HG02571 (cell line): ENCODE results near the gene CEMIP.

Experiments used
- ATAC-seq: cut with Tn5 transposase; IDR thresholded peaks from one replicate; pipeline ENCODE4 v1.9.1; 2021; ENCODE audit warnings: mild to moderate bottlenecking, moderate library complexity; ENCODE audit not compliant: unreplicated experiment

The CEMIP gene

DNA sequence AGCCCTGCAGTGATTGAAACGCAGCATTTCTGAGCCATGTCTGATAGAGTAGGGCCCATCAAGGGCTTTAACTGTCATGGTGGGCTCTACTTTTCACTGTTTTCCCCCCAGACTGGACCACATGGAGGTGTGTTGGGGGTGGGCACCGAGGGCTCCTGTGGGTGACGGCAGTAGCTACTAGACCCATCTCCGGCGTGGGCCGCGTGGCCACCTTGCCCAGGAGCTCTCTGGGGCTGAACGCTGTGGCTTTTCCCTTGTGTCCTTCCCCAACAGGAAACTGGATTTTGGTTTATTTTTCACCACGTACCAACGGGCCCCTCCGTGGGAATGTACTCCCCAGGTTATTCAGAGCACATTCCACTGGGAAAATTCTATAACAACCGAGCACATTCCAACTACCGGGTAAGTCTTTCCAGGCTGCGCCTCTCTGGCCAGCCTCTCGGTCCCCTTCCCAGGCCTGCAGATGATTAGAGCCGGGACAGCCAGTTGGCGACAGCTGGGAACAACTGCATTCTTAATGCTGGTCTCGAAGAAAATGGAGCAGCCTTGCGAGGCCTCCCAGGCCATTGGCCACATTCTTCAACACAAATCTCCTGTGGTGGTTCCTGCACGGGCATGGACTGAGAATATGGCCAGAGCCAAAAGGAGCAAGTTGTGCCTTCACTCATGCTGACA, 142.7 kb downstream of the CEMIP start:
- no peak for ATAC-seq

DNA sequence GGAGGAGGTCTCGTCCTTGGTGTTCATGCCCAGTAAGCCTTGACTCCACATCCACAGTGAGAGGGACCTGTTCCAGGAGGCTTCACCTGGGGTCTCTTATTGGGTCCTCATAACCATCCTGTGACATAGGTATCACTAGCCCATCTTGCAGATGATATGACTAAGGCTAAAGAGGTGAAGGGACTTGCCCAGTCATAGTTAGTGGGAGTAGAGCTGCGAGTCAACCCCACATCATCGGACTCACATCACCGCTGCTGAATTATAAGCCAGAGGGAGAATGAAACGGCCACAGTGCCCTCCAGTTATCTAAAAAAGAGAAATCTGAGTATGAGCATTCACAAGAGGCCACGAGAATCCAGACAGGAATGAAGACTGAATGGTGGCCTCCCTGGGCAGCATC, 144.5 kb downstream of the CEMIP start:
- ATAC-seq: no peak

DNA sequence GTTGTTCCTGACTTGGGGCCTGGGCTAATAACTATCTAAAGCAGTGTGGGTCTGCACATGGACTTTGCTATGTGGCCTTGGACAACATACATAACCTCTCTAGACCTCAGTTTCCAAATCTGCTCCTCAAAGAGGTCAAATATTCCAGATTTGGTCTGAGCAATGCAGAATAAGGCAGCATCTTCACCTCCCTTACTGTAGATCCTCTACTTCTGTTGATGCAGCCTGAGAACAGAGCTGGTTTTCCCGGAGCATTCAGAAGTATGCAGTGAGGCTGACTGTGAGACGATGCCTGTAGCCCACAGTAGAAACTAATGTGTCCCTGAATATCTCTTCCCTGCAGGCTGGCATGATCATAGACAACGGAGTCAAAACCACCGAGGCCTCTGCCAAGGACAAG, 145.1 kb downstream of the CEMIP start:
- ATAC-seq: no peak

DNA sequence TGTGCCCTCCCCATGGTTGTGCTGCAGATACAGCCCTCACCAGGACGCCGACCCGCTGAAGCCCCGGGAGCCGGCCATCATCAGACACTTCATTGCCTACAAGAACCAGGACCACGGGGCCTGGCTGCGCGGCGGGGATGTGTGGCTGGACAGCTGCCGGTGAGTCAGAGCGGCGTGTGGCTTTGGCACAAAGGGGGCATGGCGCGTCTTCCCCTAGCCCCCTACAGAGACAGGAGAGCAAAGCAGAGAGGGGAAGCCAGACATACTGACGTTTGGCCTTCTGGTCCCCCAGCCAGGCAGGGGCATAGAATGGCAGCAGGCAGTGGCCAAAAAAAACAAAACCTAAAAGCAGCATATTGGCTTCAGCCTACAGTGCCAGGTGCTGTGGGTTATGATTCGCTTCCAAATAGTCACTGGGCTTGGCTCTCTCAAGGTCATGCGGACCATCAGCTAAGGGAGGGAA, 146.5 kb downstream of the CEMIP start:
- ATAC-seq: no peak

DNA sequence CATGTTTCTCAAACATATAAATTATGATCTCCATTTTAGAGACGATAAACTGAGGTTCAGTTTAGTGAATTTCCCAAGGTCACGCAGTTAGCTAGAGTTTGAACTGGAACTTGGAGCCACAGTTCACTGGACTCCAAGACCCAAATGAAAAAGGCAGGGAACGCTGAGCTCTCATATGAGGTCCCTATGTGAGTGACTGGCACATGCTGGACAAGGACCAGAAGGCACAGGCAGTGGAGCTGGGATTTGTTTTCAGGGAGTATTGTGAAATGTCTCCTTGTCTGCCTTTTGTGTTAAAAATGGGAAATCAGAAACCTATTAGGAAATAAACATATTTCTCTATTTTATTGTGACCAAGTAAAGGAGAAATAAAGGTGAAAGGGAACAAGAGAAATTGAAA, 147.0 kb downstream of the CEMIP start:
- ATAC-seq: no peak

DNA sequence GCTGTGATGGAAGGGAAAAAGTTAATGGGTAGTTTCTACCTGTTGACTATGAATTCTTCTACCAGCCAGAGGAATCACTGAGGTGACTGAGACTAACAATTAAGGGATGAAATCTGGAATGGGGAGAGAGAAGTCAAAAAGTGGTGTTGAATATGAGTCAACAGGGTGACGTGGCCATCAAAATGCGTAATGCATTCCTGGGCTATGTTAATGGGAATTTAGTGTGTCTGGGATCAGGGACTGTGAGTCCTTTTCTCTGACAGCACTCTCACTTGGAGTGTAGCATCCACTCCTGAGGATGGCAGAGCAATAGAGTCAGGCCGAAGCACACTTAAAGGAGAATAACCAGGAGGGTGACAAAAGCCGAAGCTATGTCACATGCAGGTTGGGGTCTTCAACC, 150.1 kb downstream of the CEMIP start:
- no peak for ATAC-seq

DNA sequence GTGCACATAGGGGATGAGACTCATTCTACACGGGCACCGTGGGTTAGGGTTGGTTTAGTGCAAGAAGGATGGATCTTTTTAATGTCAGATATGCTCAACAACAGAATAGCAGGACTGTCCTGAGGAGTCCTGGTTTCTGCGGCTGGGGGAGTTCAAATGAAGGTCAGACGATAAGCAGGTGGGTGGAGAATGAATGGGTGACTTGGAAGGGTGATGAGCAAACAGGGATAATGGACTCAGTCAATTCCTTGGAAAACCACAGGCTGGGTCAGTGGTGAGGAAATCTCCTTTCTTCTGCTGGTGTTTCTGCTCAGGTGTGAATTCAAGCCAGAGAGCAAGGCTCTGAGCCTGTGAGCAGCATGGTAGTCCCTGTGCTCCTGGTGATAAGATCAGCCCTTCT, 150.5 kb downstream of the CEMIP start:
- no peak for ATAC-seq

DNA sequence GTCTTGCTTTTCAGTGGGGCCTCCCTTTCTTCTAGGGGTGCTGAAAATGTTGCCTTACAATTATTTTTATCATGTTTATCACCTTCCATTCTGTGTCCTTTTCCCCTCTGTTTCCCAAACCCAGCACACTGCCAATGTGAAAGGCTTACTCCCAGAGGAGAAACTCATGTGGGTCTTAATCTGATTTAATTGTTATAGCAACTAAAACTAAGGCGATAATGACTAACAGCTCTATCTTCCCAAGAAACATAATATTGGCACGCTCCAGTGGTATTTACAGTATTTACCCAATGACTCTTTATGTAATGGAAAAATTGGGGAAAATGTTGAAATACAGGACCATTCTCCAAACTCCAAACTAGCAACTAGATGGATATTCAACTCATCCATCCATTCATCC, 152.0 kb downstream of the CEMIP start:
- ATAC-seq: no peak

DNA sequence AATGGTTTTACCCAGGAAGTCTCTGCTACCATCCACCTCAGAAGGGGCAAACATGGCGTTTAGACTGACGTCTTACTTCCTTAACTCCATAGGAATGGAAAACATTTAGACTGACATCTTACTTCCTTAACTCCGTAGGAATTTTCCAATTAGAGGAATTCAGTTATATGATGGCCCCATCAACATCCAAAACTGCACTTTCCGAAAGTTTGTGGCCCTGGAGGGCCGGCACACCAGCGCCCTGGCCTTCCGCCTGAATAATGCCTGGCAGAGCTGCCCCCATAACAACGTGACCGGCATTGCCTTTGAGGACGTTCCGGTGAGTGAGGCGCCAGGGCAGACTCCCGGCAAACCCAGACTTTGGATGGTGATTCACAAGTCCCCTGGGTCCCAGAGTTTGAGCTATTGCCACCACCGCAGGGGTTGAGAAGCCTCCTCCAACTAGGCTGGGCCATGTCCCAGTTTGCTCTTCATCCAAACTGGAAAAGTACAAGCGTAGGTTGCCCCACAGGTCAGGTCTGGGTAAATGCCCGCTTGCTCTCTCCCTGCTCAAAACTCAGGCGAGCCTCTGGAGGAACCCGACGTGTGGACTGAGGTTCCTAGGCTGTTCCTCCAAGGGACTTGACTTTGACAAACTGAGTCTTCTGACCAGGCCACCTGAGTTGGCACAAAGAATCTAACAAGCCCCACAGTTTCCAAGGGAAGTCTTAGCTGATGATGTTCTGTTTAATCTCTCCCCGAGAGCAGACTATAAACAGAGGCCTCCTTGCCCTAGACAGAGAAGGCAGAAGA, 152.7 kb downstream of the CEMIP start:
- no peak for ATAC-seq

DNA sequence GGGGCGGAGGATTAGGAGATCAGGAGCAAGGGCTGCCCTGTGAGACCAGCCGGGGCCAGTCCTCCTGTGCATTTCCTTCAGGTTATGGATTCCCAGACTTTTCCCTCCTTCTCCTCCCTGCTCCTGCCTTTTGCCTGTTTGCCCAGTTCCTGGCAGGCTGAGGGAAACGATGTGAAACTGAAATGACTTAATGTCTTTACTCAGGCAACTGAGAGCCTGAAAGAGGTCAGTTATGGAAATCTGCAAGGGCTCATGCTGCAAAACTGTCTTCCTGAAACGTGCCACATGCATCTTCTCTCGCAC, 153.3 kb downstream of the CEMIP start:
- ATAC-seq: no peak

DNA sequence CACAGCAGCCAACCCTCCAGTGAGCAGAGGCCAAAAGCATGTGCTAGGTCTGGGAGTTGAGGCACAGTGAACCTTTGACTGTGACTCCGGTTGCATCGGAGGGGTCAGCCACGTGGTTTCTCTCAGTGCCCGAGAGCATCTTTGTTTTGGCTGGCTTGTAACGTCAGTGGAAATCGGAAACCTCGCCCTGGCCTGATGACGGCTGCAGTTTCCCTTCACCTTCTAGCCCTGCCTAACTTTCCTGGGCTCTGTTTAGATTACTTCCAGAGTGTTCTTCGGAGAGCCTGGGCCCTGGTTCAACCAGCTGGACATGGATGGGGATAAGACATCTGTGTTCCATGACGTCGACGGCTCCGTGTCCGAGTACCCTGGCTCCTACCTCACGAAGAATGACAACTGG, 153.8 kb downstream of the CEMIP start:
- no peak for ATAC-seq

DNA sequence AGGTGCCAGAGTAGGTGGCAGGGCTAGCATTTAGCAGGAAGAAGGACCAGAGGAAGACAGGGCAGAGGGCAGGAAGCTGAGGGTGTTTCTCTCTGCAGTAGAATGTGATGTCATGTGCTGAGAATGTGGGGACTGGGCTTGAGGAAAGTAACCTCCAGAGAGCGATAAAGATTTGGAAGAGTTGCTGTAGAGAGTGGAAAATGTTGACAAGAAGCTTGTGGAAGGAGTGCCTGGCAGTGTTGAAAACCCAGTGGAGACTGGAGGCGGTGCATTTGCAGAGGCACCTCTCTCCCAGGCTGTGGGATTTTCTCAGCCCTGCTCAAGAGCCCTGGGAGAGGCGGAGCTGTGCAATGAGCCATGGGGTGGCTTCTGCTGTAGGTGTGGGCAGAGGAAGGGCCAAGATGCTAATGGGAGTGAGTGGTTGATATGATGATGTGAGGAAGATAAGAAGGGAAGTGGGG, 155.6 kb downstream of the CEMIP start:
- ATAC-seq: no peak

DNA sequence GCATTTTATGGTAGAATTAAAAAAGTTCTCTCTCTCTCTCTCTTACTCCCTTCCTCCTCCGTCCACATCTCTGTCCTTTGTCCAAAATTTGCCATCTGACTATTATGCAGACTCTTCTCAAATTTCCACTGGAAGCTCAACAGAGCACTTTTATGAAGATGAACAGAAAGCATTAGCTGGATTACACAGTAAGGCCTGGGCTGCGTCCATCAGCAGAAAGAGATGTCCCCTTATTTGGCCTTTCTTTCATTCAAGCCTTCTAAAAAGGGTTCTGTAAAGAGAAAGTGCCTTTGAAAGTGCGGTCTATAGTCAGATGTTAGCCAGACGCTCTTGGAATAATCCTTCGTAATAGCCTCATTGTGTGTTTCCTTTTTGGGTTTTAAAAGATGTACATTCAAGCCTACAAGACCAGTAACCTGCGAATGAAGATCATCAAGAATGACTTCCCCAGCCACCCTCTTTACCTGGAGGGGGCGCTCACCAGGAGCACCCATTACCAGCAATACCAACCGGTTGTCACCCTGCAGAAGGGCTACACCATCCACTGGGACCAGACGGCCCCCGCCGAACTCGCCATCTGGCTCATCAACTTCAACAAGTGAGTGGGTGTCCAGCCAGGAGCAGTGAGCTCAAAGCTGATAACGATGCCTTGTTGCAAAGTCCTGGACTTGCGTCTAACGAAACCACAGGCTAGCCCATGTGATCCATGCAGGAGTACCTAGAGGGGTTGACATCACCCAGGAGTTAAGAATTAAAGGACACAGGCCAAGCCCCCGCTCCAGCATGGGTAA, 157.3 kb downstream of the CEMIP start:
- no peak for ATAC-seq

DNA sequence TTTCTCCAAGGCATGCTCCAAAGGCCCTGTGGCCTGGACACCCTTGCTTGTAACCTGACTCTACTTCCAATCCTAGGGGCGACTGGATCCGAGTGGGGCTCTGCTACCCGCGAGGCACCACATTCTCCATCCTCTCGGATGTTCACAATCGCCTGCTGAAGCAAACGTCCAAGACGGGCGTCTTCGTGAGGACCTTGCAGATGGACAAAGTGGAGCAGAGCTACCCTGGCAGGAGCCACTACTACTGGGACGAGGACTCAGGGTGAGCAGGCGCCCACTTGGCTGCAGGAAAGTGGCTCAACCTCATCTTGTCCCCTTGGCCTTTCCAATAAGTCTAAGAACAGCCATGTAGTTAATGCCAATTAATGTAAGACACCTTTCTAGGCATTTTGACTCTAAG, 158.5 kb downstream of the CEMIP start:
- ATAC-seq: no peak

DNA sequence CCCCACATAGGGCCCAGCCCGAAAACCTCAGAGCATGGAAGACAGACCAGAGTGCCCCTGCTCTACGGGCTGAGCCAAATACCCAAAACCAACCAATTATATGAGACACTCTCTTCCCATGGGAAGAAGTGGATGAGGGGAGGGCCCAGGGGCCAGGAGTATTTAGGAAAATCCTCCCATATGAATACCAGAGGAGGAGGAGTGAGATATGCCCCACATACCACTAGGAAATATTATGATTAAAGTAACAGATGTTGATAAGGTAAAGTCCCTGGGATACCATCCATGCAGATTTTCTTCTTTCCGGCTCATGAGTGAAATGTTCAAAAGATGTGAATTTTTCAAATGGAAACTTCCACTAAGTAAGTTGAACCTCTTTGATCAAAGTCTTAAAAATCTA, 160.0 kb downstream of the CEMIP start:
- no peak for ATAC-seq

DNA sequence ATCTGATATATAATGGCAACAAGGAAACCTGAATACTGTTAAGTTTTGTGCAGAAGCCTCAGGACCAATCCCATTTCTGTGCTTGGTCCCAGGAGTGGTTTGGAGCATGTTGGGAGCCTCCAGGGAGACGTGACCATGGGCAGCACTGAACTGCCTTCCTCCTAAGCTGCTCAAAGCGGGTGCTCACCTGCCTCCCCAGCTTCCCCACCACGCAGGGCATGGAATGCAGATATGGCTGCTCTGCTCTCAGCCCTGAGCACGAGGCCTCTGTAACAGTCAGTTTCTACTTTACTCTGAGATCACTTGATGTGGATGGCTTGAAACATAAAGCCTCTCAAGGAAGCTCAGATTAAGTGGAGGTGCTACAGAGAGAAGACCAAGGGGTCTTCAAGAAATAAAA, 161.2 kb downstream of the CEMIP start:
- ATAC-seq: no peak

DNA sequence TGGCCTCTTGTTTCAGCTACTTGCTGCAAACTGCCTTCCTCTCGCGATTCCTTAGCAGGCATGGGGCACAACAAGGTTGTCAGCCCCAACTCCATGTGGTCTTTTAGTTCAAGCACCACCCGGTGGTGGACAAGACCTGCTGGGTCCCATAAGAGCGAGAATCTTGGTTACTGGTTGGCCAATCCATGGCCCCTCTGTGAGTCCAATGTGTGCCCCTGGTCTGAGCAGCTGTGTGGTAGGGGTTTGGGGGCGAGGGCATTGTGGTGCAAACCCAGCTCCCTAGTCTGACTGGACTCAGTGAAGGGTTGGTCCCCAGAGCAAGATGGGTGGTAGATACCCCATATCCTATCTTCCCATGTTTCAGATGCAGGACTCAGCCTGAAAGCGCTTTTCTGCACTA, 161.7 kb downstream of the CEMIP start:
- no peak for ATAC-seq

DNA sequence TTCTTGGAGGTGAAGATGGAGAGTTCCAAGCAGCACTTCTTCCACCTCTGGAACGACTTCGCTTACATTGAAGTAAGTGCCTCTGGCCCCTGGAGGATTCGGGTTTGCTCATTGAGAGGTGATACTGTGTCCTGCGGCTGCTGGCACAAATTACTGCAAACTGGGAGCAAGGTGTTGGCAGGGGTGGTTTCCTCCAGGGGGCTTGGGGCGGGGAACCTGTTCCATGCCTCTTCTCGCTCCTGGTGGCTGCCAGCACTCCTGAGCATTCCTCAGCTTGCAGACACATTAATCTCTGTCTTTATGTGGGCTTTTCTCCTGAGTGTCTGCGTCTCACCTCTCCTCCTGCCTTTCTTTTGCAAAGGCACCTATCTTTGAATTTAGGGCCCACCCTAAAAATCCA, 163.1 kb downstream of the CEMIP start:
- ATAC-seq: no peak

DNA sequence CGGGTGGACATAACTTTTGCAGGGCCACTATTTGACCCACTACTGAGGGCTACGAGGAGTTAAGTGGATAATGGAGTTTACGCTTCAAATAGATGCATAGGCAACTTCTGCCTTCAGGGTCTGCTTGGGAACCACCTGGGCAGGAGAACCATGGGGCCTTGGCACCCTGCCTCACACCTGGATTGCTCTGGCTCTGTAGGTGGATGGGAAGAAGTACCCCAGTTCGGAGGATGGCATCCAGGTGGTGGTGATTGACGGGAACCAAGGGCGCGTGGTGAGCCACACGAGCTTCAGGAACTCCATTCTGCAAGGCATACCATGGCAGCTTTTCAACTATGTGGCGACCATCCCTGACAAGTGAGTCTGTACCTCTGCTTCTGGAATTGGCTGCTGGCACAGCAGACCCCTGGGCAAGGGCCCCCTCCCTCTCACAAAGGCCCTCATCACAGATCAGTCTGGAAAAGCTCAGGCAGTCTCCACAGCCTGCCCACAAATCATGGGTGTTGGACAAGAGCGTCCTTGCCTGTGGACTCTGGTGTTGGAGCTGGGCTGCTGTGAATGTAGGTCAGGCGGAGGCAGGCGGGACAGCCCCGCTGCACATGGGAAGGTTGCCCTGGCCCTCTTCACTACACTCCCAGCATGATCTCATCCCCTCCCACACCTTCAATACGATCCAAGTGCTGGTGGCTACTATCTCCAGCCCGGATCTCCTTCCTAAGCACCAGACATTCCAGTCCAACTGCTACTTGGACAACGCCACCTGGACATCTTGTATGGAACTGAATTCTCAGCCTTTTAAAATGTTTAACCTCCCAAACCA, 163.8 kb downstream of the CEMIP start:
- ATAC-seq: no peak

DNA sequence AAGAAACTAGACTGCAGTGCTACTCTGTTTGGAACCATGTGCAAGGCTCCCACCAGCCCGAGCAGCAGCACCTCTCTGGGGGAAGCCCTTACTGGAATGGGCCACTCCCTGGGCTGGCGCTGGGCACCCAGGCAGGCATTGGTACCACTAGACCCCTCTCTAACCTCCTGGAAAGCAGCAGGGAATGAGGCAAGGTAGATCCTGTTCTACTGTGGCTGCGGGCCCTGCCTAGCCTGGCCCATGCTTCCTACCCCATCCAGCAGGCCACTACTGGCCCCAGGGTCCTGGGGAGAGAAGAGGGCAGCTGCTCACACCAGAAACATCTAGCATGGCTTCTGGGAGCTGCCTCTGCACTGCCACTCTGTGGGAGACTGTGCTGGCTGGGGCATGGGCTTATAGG, 165.6 kb downstream of the CEMIP start:
- ATAC-seq: no peak

DNA sequence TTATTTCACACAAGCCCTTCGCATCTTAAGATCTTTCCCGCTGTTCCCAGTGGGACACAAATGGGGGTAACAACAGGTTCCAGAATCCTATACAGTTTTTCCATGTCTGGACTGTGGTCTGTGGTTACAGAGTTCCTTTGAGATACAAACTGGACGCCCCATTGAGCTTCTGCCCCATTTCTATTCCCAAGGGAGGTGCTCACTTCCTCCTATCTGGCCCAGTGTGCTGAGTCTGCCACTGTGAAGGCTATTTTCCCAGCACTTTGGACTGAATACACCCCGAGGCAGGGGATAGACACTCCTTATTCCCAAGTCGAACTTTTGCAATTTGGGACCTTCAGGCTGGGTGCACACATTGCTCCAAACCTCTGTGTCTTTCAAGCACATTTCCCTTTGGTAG, 166.4 kb downstream of the CEMIP start:
- no peak for ATAC-seq
